GM18502 (cell line): ENCODE measurements around the gene SCAMP5.

ENCODE experiments used
- ATAC-seq: cut with Tn5 transposase; IDR thresholded peaks from one replicate; pipeline ENCODE4 v1.9.1; 2021; ENCODE audit warnings: mild to moderate bottlenecking; ENCODE audit not compliant: unreplicated experiment, poor library complexity

Gene SCAMP5

GRCh38 chr15:75065851-75066509 lies 70.6 kb downstream of the SCAMP5 start:
- no peak for ATAC-seq

DNA sequence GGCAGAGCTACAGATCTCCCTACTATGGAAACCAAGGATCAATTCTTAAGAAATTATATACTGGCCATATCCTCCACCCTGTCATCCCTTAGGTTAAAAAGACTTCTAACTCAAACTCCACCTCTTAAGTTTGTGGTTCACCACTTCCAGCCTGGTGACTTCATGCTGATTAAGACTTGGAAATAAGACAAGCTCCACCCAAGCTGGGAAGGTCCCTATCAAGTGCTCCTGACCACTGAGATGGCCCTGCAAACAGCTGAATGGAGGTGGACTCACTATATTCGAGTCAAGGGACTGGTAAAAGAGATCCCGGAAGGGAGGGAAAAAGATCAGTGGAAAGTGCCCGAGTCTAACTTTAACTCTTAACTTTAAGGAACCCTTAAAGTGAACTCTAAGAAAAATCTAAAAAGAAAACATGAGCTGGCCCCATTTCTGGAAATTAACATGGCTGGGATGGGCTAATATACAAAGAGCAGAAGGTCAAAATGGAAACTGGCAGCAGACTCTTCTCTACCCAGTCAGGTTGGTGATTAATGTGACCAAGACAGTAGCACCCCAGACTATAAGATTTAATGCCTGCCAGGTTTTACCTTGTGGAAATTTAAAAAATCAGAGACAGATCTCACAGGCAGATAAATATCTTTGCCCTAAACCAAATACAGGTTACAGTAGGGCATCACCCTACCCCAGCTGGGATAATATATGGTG lies 71.9 kb downstream of the SCAMP5 start:
- ATAC-seq = no peak

GRCh38 chr15:75068748-75069147 lies 73.4 kb downstream of the SCAMP5 start:
- no peak for ATAC-seq

GRCh38 chr15:75069301-75069925 lies 74.0 kb downstream of the SCAMP5 start:
- peak; percentile 90 for ATAC-seq

GRCh38 chr15:75070674-75071073 lies 75.3 kb downstream of the SCAMP5 start:
- ATAC-seq = no peak
